Right lobe of liver (tissue), 6 donors: ENCODE measurements around the gene DDX20. TPM values are rescaled to one million over a fixed set of nuclear protein-coding genes. Genes with fewer than 3 reads are reported as not detected.
A peak's percentile ranks its signal among the peaks of the same experiment; 100 is the strongest.

Source experiments
- ATAC-seq, 4 donors: fragments of 200-7000 bp; cut with Tn5 transposase; one replicate each; pipeline ENCODE4 v1.9.1; 2020; ENCODE audit warnings: mild to moderate bottlenecking in 4 of 4, moderate library complexity in 4 of 4
- DNase-seq, 3 donors: peaks; one replicate each; pipeline ENCODE4 v3.0.0-alpha.2; 2020
- H3K27ac ChIP-seq, 3 donors: fragments of 200-600 bp; one replicate each; pipeline ENCODE4 v1.8.0; 2022
- H3K27me3 ChIP-seq, 2 donors: fragments of 200-600 bp; one replicate each; pipeline ENCODE4 v1.8.0; 2022
- H3K36me3 ChIP-seq, 4 donors: fragments of 200-600 bp; sonication (generic) in 1 of 4; one replicate each; pipeline versions ENCODE4 v1.5.1 to v1.8.0; 2017 to 2022; ENCODE audit warnings: control low read depth in 1 of 4
- H3K4me1 ChIP-seq, 4 donors: fragments of 200-600 bp; sonication (generic) in 1 of 4; one replicate each; pipeline versions ENCODE4 v1.5.1 to v1.8.0; 2017 to 2022; ENCODE audit warnings: control low read depth in 1 of 4
- H3K4me3 ChIP-seq, 3 donors: fragments of 200-600 bp; one replicate each; pipeline ENCODE4 v1.8.0; 2022
- H3K9me3 ChIP-seq, 4 donors: fragments of 200-600 bp; sonication (generic) in 1 of 4; one replicate each; pipeline versions ENCODE4 v1.5.1 to v1.8.0; 2017 to 2022; ENCODE audit warnings: control low read depth in 1 of 4
- POLR2A ChIP-seq: fragments of 450-650 bp; IDR thresholded peaks from one replicate; pipeline ENCODE4 v1.6.1; 2017; ENCODE audit warnings: antibody characterized with exemption, mild to moderate bottlenecking
- whole genome bisulfite sequencing: methylation state at CpG from one replicate; pipeline ENCODE4 v1.1.6; 2018; ENCODE audit warnings: low coverage, low lambda C conversion rate; ENCODE audit not compliant: insufficient coverage; ENCODE audit errors: missing lambda C conversion rate; 5-methylcytosine and 5-hydroxymethylcytosine counted together
- intact Hi-C, 2 donors: fragments of 100-400 bp; cut with DNase I; formaldehyde crosslinking; loops; one replicate each; pipeline versions ENCODE4 v1.11.2 to v1.14.1; 2022
- total RNA-seq, 6 experiments: library from RNA; depleted of rRNA in 2 of 6; stranded (reverse); fragments of >200 nt in 2 of 6; fragmentation: NEBNext Ultra II Directional in 3 of 6; extraction: Animal tissue kit (Norgen Biotek cat#: 25700) in 3 of 6; gene quantifications; one replicate each; pipeline versions ENCODE4 v1.1.0 to v1.2.4, GENCODE V29; 2016 to 2023
- TF ChIP-seq, protein P1 (sequence below), 4 donors: fragments of 200-600 bp in 3 of 4; fragments of 450-650 bp in 1 of 4; IDR thresholded peaks; one replicate each; pipeline versions ENCODE4 v1.5.1 to v1.8.0; 2016 to 2022; ENCODE audit warnings: antibody characterized with exemption in 4 of 4, mild to moderate bottlenecking in 2 of 4
- donor health status: DM: no; HTN: yes; CAD: no.
- donor health status: DM: no; HTN: no; CAD: no.
- donor health status: DM: no; HTN: no; CAD: no.
- donor health status: DM: no; HTN: yes; CAD: no.
- donor health status: DM: no; HTN: yes; CAD: no.

DDX20 gene
- total RNA-seq, 6 experiments from 2014 or later, result 3.9 to 11.6 (median 5.1) TPM

DNA sequence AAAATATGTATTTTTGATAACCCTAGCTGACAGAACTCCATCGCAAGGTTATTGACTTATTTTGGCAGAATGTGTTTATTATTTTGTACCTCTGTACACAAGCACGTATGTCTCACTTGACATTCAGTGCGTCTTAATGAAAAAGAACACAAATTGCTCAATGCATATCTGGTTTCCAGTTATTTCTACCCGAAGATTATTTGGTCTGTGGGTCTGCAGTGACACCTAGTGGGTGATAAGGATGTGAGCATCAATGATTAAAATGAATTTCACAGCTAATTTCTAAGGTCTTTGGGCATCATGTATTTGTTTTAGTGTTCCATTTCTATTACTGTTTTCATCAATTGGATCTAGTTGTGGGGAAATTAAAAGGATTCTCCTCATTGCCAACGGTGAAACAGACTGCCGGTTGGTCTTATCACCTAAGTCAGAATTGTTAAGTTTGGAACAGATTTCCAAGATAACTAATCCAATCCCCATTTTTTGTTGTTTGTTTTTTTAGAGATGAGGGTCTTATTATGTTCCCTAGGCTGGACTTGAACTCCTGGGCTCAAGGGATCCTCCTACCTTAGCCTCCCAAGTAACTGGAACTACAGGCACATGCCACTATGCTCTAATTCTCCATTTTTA is 13.9 kb downstream of the DDX20 start:
- 13% methylated on average over 6 of the region's 6 CpGs for WGBS
- DNase-seq, result no peak

DNA sequence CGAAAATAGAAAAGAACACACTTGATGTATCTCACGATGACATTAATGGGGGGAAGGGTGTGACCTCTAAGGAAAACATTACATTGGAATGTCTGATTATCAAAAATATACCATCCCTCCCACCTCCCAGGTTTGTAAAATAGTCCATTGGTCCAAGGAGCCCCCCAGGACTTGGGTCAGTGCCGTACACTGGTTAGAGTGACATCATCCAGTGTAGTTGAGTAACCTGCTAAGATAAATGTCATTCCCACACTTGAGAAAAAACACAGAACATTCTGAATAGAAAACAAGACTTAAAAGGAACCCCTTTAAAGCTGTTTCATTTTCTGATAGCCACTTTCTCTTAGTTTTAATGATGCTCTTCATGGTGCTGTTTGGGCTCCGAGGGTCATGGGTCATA is 15.2 kb downstream of the DDX20 start:
- DNase-seq, result no peak
- no peak for TF ChIP-seq POLR2A
- TF ChIP-seq, protein P1, sequence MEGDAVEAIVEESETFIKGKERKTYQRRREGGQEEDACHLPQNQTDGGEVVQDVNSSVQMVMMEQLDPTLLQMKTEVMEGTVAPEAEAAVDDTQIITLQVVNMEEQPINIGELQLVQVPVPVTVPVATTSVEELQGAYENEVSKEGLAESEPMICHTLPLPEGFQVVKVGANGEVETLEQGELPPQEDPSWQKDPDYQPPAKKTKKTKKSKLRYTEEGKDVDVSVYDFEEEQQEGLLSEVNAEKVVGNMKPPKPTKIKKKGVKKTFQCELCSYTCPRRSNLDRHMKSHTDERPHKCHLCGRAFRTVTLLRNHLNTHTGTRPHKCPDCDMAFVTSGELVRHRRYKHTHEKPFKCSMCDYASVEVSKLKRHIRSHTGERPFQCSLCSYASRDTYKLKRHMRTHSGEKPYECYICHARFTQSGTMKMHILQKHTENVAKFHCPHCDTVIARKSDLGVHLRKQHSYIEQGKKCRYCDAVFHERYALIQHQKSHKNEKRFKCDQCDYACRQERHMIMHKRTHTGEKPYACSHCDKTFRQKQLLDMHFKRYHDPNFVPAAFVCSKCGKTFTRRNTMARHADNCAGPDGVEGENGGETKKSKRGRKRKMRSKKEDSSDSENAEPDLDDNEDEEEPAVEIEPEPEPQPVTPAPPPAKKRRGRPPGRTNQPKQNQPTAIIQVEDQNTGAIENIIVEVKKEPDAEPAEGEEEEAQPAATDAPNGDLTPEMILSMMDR (IDR thresholded peaks at IDR 0.05), result no peak
- Histone ChIP-seq H3K4me1 (peaks cover 0 to 6% (median 0%) of the 10 kb centered on the region in 4 donors), H3K27me3 (no peaks in the 10 kb centered on the region), H3K27ac (no peak overlapping the region), H3K36me3 (peaks cover 0 to 15% (median 5%) of the 10 kb centered on the region in 4 donors), H3K4me3 (no peak overlapping the region), H3K9me3 (no peaks in the 10 kb centered on the region)
- 67% methylated on average over 4 of the region's 4 CpGs for WGBS
- no peak for ATAC-seq
- intact Hi-C loops, result no loop called here

More for the DNA sequence above, 13.9 kb downstream of the DDX20 start:
- TF ChIP-seq, protein P1 (IDR thresholded peaks at IDR 0.05), result peak; percentile 78 to 94 (median 88)
- no peak for TF ChIP-seq POLR2A
- intact Hi-C loops, result no loop called here
- peak; percentile 87 to 92 (median 90) for ATAC-seq
- Histone ChIP-seq H3K4me3 (peak overlapping the region in 1 of 3 donors; percentile 8), H3K27me3 (no peaks in the 10 kb centered on the region), H3K4me1 (peaks cover 0 to 6% (median 0%) of the 10 kb centered on the region in 4 donors), H3K9me3 (no peaks in the 10 kb centered on the region), H3K27ac (peak overlapping the region in 2 of 3 donors; percentile 4 to 24), H3K36me3 (peaks cover 0 to 24% (median 5%) of the 10 kb centered on the region in 4 donors)

DNA sequence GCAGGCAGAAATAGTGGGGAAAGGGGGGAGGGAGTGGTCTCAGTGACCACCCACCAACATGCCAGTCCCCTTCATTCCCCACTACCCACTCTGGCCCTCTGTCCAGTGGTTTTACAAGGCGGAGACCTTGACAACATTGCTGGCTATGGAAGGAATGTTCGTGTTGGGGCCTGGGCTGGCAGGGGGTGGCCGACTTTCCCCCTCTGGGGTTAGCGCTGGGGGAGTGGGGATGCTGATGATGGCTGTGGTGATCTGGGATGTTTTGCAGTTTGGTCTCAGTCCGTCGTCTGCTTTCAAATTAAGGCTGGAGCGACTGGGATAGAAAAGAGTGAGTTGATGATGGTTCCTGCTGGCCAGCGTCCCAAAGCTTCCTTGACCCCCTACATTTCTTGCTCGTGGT is 20.3 kb downstream of the DDX20 start:
- TF ChIP-seq, protein P1 (IDR thresholded peaks at IDR 0.05), result no peak
- no peak for TF ChIP-seq POLR2A
- 80% methylated on average over 8 of the region's 9 CpGs for WGBS

DNA sequence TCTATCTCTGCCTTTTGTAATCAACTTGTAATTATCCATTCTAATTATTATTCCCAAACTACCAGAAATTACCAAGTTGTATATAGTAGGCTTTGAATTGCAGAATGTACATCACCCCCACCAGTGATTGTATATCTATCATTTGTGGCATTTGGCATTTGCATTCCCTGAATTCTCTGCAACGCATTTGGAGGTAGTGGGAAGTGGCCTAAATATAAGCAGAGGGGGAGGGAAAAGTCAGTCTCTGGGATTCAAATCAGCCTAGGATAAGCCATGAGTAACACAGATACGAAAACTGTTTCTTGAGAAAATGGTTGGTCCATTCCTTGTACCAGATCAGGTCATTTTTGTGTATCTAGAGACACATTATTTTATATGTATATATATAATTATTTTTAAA is 20.7 kb downstream of the DDX20 start:
- Histone ChIP-seq H3K27me3 (no peaks in the 10 kb centered on the region), H3K36me3 (no peaks in the 10 kb centered on the region), H3K27ac (no peak overlapping the region), H3K4me1 (peaks cover 0 to 6% (median 0%) of the 10 kb centered on the region in 4 donors), H3K4me3 (no peak overlapping the region), H3K9me3 (no peaks in the 10 kb centered on the region)
- no peak for DNase-seq
- intact Hi-C loops, result no loop called here
- 87% methylated on average over 2 of the region's 2 CpGs for WGBS
- TF ChIP-seq POLR2A, result no peak
- TF ChIP-seq, protein P1 (IDR thresholded peaks at IDR 0.05), result no peak
- no peak for ATAC-seq

More for the DNA sequence above, 20.3 kb downstream of the DDX20 start:
- H3K36me3 ChIP-seq, result no peaks in the 10 kb centered on the region
- H3K27ac ChIP-seq, result no peak overlapping the region
- H3K4me3 ChIP-seq, result no peak overlapping the region
- no peaks in the 10 kb centered on the region for H3K27me3 ChIP-seq
- no peak for ATAC-seq
- no peak for DNase-seq
- H3K4me1 ChIP-seq, result peaks cover 0 to 6% (median 0%) of the 10 kb centered on the region in 4 donors
- H3K9me3 ChIP-seq, result no peaks in the 10 kb centered on the region
- intact Hi-C loops, result no loop called here
